Esophagus squamous epithelium (tissue), 5 donors: ENCODE measurements around the gene CUBN. TPM values are rescaled to one million over a fixed set of nuclear protein-coding genes. Genes with fewer than 3 reads are reported as not detected.

Experiments used
- DNase-seq: peaks from one replicate; lab custom pipeline; 2025; lab: John Stamatoyannopoulos, UW
- H3K27ac ChIP-seq, 4 donors: fragments of 200-600 bp; sonication (generic); one replicate each; pipeline ENCODE4 v1.5.1; 2016 to 2019; ENCODE audit warnings: mild to moderate bottlenecking in 1 of 4
- H3K27me3 ChIP-seq, 4 donors: fragments of 200-600 bp; sonication (generic); 1 replicate in 3 of 4; 2 replicates in 1 of 4; pipeline versions ENCODE4 v1.5.1 to v1.6.0; 2017 to 2021; ENCODE audit warnings: antibody characterized with exemption in 1 of 4
- H3K36me3 ChIP-seq, 3 donors: fragments of 200-600 bp; sonication (generic); one replicate each; pipeline ENCODE4 v1.5.1; 2016 to 2019
- H3K4me1 ChIP-seq, 3 donors: fragments of 200-600 bp; sonication (generic); one replicate each; pipeline ENCODE4 v1.5.1; 2017 to 2019
- H3K4me3 ChIP-seq, 4 donors: fragments of 200-600 bp; sonication (generic); 1 replicate in 3 of 4; 2 replicates in 1 of 4; pipeline ENCODE4 v1.5.1; 2016 to 2019; ENCODE audit warnings: mild to moderate bottlenecking in 2 of 4, moderate library complexity in 1 of 4
- H3K9me3 ChIP-seq, 3 donors: fragments of 200-600 bp; sonication (generic); one replicate each; pipeline ENCODE4 v1.5.1; 2016 to 2019
- CTCF ChIP-seq, 6 experiments: fragments of 450-650 bp in 4 of 6; fragments of 200-600 bp in 2 of 6; sonication (generic) in 2 of 6; IDR thresholded peaks; one replicate each; pipeline ENCODE4 v1.5.1; 2016 to 2019; ENCODE audit warnings: antibody characterized with exemption in 6 of 6, mild to moderate bottlenecking in 4 of 6, moderate library complexity in 4 of 6
- POLR2A ChIP-seq, 4 donors: fragments of 450-650 bp; IDR thresholded peaks; one replicate each; pipeline ENCODE4 v1.6.1; 2017; ENCODE audit warnings: antibody characterized with exemption in 4 of 4, mild to moderate bottlenecking in 4 of 4, moderate library complexity in 3 of 4
- WGBS, 2 donors: methylation state at CpG; one replicate each; pipeline ENCODE4 v1.1.5; 2018; 5-methylcytosine and 5-hydroxymethylcytosine counted together
- intact Hi-C: fragments of 100-400 bp; cut with DNase I; formaldehyde crosslinking; loops from one replicate; pipeline ENCODE4 v1.15.0; 2022
- total RNA-seq, 4 donors: library from RNA; depleted of rRNA; stranded (reverse); fragments of >200 nt; gene quantifications; one replicate each; pipeline ENCODE4 v1.1.0, GENCODE V29; 2016
- donor health status: DM: yes; HTN: yes; CAD: no.

CUBN gene
- total RNA-seq, 4 donors from 2014 or later: 0.15 to 0.83 (median 0.51) TPM

GRCh38 chr10:17123961-17124360 lies 5.7 kb downstream of the CUBN start:
- Histone ChIP-seq H3K4me3 (no peak overlapping the region), H3K27me3 (no peaks in the 10 kb centered on the region), H3K9me3 (no peaks in the 10 kb centered on the region), H3K27ac (no peak overlapping the region), H3K36me3 (no peaks in the 10 kb centered on the region), H3K4me1 (no peaks in the 10 kb centered on the region)
- intact Hi-C loops: no loop called here
- TF ChIP-seq POLR2A (IDR thresholded peaks at IDR 0.05) (no peak), CTCF (IDR thresholded peaks at IDR 0.05) (no peak)
- DNase-seq: no peak
- WGBS, 2 donors: 62 to 87% methylated on average over 3 of the region's 3 CpGs

DNA sequence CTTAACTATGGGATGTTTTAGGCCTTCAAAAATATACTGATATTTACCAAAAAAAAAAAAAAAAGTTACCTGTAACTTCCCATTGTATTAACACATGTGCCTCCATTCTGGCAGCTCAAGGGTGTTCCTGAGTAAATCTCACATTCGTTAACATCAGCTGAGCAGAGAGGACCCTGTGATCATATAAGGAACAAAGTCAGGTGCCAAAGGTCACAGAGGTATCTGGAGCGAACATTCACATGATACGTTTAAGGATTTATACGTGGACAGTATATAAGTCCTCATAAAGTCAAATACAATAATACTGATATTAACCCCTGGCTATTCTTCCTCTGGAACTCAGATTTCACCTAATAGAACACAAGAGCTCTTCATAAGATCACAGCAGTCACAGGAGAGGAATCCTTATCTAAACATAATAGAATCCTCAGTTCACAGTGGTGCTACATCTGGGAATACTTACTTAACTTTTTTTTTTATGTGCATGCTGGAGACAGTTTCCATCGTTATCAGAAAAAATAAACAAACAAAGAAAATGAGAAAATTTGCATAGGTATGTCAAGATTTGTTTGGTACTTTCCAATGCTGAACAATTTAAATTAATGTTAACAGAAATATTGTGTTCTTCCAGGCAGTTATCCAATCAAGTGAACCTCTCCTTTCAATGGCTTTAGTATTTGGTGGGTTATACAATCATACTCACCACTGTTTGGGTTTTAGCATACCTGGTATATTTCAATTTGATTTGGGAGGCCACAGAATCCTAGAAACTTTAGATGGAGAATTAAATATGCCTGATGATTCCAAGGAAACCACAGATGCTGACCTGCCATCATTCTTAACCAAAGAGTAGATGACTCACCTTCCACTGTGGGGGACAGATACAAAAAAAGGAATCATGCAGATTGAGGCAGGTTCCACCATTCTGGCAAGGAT lies 6.6 kb downstream of the CUBN start:
- TF ChIP-seq CTCF (IDR thresholded peaks at IDR 0.05): no peak
- TF ChIP-seq POLR2A (IDR thresholded peaks at IDR 0.05): no peak
- WGBS, 2 donors: 70 to 76% methylated on average over 5 of the region's 5 CpGs
- Histone ChIP-seq H3K4me1 (no peaks in the 10 kb centered on the region), H3K9me3 (no peaks in the 10 kb centered on the region), H3K36me3 (no peaks in the 10 kb centered on the region), H3K27me3 (no peaks in the 10 kb centered on the region), H3K4me3 (no peak overlapping the region), H3K27ac (no peak overlapping the region)
- no peak for DNase-seq
- intact Hi-C loops: no loop called here

DNA sequence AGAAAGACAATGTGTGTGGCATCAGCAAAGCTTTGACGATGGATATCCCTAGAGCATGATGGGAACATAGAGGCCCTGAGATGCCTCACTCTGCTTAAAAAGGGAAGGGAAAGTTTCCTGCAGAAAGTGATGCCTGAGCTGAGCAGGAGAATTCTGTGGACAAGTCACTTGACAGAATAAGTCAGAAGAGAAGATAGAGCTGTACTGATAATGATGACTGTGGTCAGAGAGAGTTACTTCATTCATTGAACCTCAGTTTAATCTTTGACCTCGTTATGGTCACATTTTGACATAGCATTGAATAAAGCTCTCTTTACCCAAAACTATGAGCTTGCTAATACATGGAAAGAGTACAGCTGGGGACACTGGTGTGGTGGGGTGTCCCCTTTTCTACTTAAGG lies 7.6 kb downstream of the CUBN start:
- WGBS, 2 donors: 82 to 86% methylated on average over 2 of the region's 2 CpGs
- intact Hi-C loops: no loop called here
- Histone ChIP-seq H3K36me3 (no peaks in the 10 kb centered on the region), H3K9me3 (no peaks in the 10 kb centered on the region), H3K4me3 (no peak overlapping the region), H3K27me3 (no peaks in the 10 kb centered on the region), H3K27ac (no peak overlapping the region), H3K4me1 (no peaks in the 10 kb centered on the region)
- TF ChIP-seq CTCF (IDR thresholded peaks at IDR 0.05) (no peak), POLR2A (IDR thresholded peaks at IDR 0.05) (no peak)
- DNase-seq: no peak

- Histone ChIP-seq H3K4me1 (no peaks in the 10 kb centered on the region), H3K9me3 (no peaks in the 10 kb centered on the region), H3K36me3 (no peaks in the 10 kb centered on the region), H3K27ac (no peak overlapping the region), H3K27me3 (no peaks in the 10 kb centered on the region), H3K4me3 (no peak overlapping the region)
- no peak for DNase-seq
- intact Hi-C loops: no loop called here
- TF ChIP-seq POLR2A (IDR thresholded peaks at IDR 0.05) (no peak), CTCF (IDR thresholded peaks at IDR 0.05) (no peak)
- 70 to 75% methylated on average over 3 of the region's 3 CpGs for WGBS, 2 donors
Observed at GRCh38 chr10:17120694-17121093, 8.9 kb downstream of the CUBN start.

DNA sequence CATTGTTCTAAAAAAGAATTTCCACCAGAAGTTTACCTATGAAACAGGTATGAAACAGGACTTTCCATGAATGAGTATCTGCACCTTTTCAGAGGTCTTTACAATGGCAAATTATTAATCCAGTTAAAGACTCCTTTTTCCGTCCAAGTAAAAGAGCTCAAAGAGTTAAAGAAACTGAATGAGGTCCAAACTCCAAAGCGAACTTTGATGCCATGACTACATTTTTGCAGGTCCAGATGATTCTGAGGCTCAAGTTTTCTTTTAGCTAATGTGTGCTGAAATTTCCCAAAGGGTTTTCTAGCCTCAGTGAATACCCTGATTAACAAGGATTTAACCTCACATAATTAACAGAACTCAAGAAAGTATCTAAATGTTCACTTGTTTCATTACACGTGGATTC lies 9.8 kb downstream of the CUBN start:
- Histone ChIP-seq H3K4me1 (no peaks in the 10 kb centered on the region), H3K27me3 (no peaks in the 10 kb centered on the region), H3K4me3 (no peak overlapping the region), H3K27ac (no peak overlapping the region), H3K9me3 (no peaks in the 10 kb centered on the region), H3K36me3 (no peaks in the 10 kb centered on the region)
- TF ChIP-seq POLR2A (IDR thresholded peaks at IDR 0.05) (no peak), CTCF (IDR thresholded peaks at IDR 0.05) (no peak)
- intact Hi-C loops: no loop called here
- no peak for DNase-seq
- 64 to 73% methylated on average over 3 of the region's 3 CpGs for WGBS, 2 donors
